IMR-90 (cell line): ENCODE measurements around the gene GNG12.

ENCODE experiments used
- CTCF ChIP-seq: conservative IDR thresholded peaks from 2 replicates; pipeline ENCODE4 v1.5.1; 2012; ENCODE audit warnings: mild to moderate bottlenecking, low read depth, low read length, improper control_type of control experiment
- SMC3 ChIP-seq: fragments of 150-350 bp; IDR thresholded peaks from 2 replicates; pipeline ENCODE4 v1.6.1; 2016; ENCODE audit warnings: low read depth, mild to moderate bottlenecking, antibody characterized with exemption, low read length, moderate library complexity

GRCh38 chr1:67839826-67840225, 6.6 kb upstream of the GNG12 start:
- TF ChIP-seq CTCF (no peak), SMC3 (no peak)
